PC-9 (cell line): ENCODE data around the gene TCF3.
"Not testable (repeated sequence)": the region's sequence is repeated elsewhere in the genome, so short reads cannot be mapped to it uniquely, and the experiment has no call there.

Source experiments
- CTCF ChIP-seq: fragments of 200-600 bp; sonication (generic); conservative IDR thresholded peaks from 2 replicates; pipeline ENCODE4 v1.6.1; 2017; ENCODE audit warnings: mixed run types, antibody characterized with exemption, mild to moderate bottlenecking, moderate library complexity
- EZH2 ChIP-seq: fragments of 200-600 bp; sonication (generic); IDR thresholded peaks from 2 replicates; pipeline ENCODE4 v1.8.0; 2017; ENCODE audit warnings: antibody characterized with exemption, low read depth

- not testable (repeated sequence) for TF ChIP-seq CTCF, EZH2
Observed at GRCh38 chr19:1640893-1641448, 11.4 kb downstream of the TCF3 start.
